SK-N-SH treated with all-trans-retinoic acid at 6 μM for 48 hours (cell line): ENCODE results near the gene RTL9.
"Not testable (repeated sequence)": the region's sequence is repeated elsewhere in the genome, so short reads cannot be mapped to it uniquely, and the experiment has no call there.

Experiments used
- ATAC-seq: fragments of 200-7000 bp; cut with Tn5 transposase; 3 replicates; pipeline ENCODE4 v1.9.1; 2020; ENCODE audit warnings: mild to moderate bottlenecking, moderate library complexity
- ARNTL ChIP-seq: fragments of 450-650 bp; formaldehyde crosslinking; IDR thresholded peaks from 2 replicates; pipeline ENCODE4 v1.5.0; 2020; ENCODE audit warnings: low read depth, mild to moderate bottlenecking, moderate library complexity, borderline replicate concordance
- BACH2 ChIP-seq: fragments of 250-450 bp; sonication (Bioruptor Pico); IDR thresholded peaks from 2 replicates; pipeline ENCODE4 v1.9.0; 2021; ENCODE audit warnings: mild to moderate bottlenecking, borderline replicate concordance
- CREB5 ChIP-seq: fragments of 250-450 bp; sonication (Bioruptor Pico); IDR thresholded peaks from 2 replicates; pipeline ENCODE4 v1.5.1; 2020; ENCODE audit warnings: low read depth, mild to moderate bottlenecking, moderate library complexity
- CSDC2 ChIP-seq: fragments of 250-450 bp; sonication (Bioruptor Pico); IDR thresholded peaks from 2 replicates; pipeline ENCODE4 v1.5.0; 2020; ENCODE audit warnings: mild to moderate bottlenecking, moderate library complexity
- ESRRG ChIP-seq: fragments of 250-450 bp; sonication (Bioruptor Pico); IDR thresholded peaks from 2 replicates; pipeline ENCODE4 v1.6.1; 2021; ENCODE audit warnings: mild to moderate bottlenecking
- GLIS3 ChIP-seq: fragments of 250-450 bp; sonication (Bioruptor Pico); IDR thresholded peaks from 2 replicates; pipeline ENCODE4 v1.5.0; 2020; ENCODE audit warnings: mild to moderate bottlenecking, moderate library complexity
- ISL1 ChIP-seq: fragments of 250-450 bp; sonication (Bioruptor Pico); IDR thresholded peaks from 2 replicates; pipeline ENCODE4 v2.1.2; 2022; ENCODE audit warnings: mild to moderate bottlenecking, moderate library complexity
- OSR1 ChIP-seq: fragments of 250-450 bp; sonication (Bioruptor Pico); IDR thresholded peaks from 2 replicates; pipeline ENCODE4 v1.8.0; 2022; ENCODE audit warnings: moderate library complexity, mild to moderate bottlenecking, inconsistent platforms
- POU6F1 ChIP-seq: fragments of 250-450 bp; sonication (Bioruptor Pico); IDR thresholded peaks from 2 replicates; pipeline ENCODE4 v1.8.0; 2021; ENCODE audit warnings: low read depth, mild to moderate bottlenecking, moderate library complexity, borderline replicate concordance
- PPARA ChIP-seq: fragments of 250-450 bp; sonication (Bioruptor Pico); IDR thresholded peaks from 2 replicates; pipeline ENCODE4 v1.5.0; 2020; ENCODE audit warnings: mild to moderate bottlenecking, borderline replicate concordance
- RARB ChIP-seq: fragments of 250-450 bp; sonication (Bioruptor Pico); IDR thresholded peaks from 2 replicates; pipeline ENCODE4 v1.8.0; 2021; ENCODE audit warnings: mild to moderate bottlenecking, moderate library complexity
- TCF4 ChIP-seq: fragments of 250-450 bp; sonication (Bioruptor Pico); IDR thresholded peaks from 2 replicates; pipeline ENCODE4 v1.8.0; 2021; ENCODE audit warnings: mild to moderate bottlenecking, moderate library complexity, borderline replicate concordance
- TOX ChIP-seq: fragments of 250-450 bp; sonication (Bioruptor Pico); IDR thresholded peaks from 2 replicates; pipeline ENCODE4 v1.8.0; 2021; ENCODE audit warnings: mild to moderate bottlenecking, moderate library complexity, borderline replicate concordance
- ZC3H10 ChIP-seq: fragments of 250-450 bp; sonication (Bioruptor Pico); IDR thresholded peaks from 2 replicates; pipeline ENCODE4 v1.5.1; 2021; ENCODE audit warnings: mild to moderate bottlenecking, moderate library complexity
- ZFP3 ChIP-seq: fragments of 250-450 bp; sonication (Bioruptor Pico); IDR thresholded peaks from 2 replicates; pipeline ENCODE4 v1.5.0; 2020; ENCODE audit warnings: mild to moderate bottlenecking, moderate library complexity
- ZFP30 ChIP-seq: fragments of 450-650 bp; formaldehyde crosslinking; IDR thresholded peaks from 2 replicates; pipeline ENCODE4 v1.5.0; 2022; ENCODE audit warnings: mild to moderate bottlenecking, moderate library complexity
- ZNF70 ChIP-seq: fragments of 450-650 bp; formaldehyde crosslinking; IDR thresholded peaks from 2 replicates; pipeline ENCODE4 v1.5.0; 2020; ENCODE audit warnings: mild to moderate bottlenecking, moderate library complexity
- ZNF8 ChIP-seq: fragments of 450-650 bp; formaldehyde crosslinking; IDR thresholded peaks from 2 replicates; pipeline ENCODE4 v1.5.0; 2020; ENCODE audit warnings: mild to moderate bottlenecking, moderate library complexity
- TF ChIP-seq, protein P1 (sequence below): fragments of 250-450 bp; sonication (Bioruptor Pico); IDR thresholded peaks from 2 replicates; pipeline ENCODE4 v1.5.0; 2020; ENCODE audit warnings: mild to moderate bottlenecking, moderate library complexity
- TF ChIP-seq, protein P2 (sequence below): fragments of 250-450 bp; sonication (Bioruptor Pico); IDR thresholded peaks from 2 replicates; pipeline ENCODE4 v1.8.0; 2020; ENCODE audit warnings: mild to moderate bottlenecking, moderate library complexity, borderline replicate concordance

The RTL9 gene

DNA sequence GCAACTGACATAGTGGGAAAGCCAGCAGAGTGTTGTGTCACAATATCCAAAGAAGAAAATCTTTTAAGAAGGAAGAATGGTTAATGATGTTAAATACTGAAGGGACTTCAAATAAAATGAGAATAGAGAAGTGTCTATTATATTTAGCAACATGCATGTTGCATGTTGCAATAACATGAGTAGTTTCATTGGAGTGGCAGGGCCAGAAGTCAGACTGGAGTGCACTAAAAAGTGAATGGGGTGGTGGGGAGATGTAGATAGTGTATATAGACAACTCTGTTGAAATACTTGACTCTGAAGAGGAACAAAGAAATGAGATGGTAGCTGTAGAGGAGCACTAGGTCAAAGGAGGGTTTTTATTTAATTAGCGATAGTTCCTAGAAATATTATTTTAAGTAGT is 31.3 kb upstream of the RTL9 start:
- ATAC-seq: no peak
- TF ChIP-seq ESRRG (CRISPR knock-in tag) (no peak), TCF4 (CRISPR knock-in tag) (no peak), GLIS3 (CRISPR knock-in tag) (no peak), ZNF70 (no peak), ARNTL (CRISPR knock-in tag) (no peak), ZFP30 (CRISPR knock-in tag) (no peak), ZFP3 (CRISPR knock-in tag) (no peak), ZNF8 (CRISPR knock-in tag) (no peak), CREB5 (no peak), TOX (CRISPR knock-in tag) (no peak)
- TF ChIP-seq, protein P1, sequence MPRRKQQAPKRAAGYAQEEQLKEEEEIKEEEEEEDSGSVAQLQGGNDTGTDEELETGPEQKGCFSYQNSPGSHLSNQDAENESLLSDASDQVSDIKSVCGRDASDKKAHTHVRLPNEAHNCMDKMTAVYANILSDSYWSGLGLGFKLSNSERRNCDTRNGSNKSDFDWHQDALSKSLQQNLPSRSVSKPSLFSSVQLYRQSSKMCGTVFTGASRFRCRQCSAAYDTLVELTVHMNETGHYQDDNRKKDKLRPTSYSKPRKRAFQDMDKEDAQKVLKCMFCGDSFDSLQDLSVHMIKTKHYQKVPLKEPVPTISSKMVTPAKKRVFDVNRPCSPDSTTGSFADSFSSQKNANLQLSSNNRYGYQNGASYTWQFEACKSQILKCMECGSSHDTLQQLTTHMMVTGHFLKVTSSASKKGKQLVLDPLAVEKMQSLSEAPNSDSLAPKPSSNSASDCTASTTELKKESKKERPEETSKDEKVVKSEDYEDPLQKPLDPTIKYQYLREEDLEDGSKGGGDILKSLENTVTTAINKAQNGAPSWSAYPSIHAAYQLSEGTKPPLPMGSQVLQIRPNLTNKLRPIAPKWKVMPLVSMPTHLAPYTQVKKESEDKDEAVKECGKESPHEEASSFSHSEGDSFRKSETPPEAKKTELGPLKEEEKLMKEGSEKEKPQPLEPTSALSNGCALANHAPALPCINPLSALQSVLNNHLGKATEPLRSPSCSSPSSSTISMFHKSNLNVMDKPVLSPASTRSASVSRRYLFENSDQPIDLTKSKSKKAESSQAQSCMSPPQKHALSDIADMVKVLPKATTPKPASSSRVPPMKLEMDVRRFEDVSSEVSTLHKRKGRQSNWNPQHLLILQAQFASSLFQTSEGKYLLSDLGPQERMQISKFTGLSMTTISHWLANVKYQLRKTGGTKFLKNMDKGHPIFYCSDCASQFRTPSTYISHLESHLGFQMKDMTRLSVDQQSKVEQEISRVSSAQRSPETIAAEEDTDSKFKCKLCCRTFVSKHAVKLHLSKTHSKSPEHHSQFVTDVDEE (CRISPR knock-in tag): no peak
- TF ChIP-seq, all 23 proteins: peak for 0

DNA sequence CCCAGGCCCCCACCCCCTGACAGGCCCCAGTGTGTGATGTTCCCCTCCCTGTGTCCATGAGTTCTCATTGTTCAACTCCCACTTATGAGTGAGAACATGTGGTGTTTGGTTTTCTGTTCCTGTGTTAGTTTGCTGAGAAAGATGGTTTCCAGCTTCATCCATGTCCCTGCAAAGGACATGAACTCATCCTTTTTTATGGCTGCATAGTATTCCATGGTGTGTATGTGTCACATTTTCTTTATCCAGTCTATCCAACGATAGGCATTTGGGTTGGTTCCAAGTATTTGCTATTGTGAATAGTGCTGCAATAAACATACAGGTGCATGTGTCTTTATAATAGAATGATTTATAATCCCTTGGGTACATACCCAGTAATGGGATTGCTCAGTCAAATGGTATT is 30.0 kb upstream of the RTL9 start:
- ATAC-seq: not testable (repeated sequence)

DNA sequence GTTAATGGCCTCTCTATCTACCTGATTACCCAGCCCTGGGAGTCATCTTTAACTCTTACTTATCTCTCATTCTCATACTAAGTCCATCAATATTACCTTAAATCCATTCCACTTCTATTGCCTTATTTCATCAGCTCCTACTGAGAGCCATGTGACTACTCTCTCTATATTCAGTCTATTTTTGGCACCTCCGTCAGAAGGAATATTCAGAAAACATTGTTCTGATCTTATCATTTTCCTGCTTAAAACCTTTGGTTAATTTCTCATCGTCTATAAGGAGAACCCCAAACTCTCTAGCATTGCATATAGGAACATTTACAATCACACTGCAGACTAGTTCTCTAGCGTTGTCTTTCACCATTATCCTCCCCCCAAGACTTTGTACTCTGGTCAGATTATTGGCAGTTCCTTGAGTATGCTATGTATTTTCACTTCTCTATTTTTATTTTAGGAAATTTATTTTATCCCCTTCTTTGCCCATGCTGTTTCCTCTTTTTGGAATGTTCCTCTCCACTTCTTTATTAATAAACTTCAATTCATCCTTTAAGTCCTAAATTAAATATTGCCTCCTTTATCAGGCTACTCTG is 27.1 kb upstream of the RTL9 start:
- TF ChIP-seq ZFP30 (CRISPR knock-in tag) (no peak), ZC3H10 (CRISPR knock-in tag) (no peak), OSR1 (CRISPR knock-in tag) (no peak), RARB (CRISPR knock-in tag) (no peak), BACH2 (no peak), PPARA (CRISPR knock-in tag) (no peak), POU6F1 (no peak), CSDC2 (CRISPR knock-in tag) (no peak), ISL1 (no peak)
- TF ChIP-seq, protein P2, sequence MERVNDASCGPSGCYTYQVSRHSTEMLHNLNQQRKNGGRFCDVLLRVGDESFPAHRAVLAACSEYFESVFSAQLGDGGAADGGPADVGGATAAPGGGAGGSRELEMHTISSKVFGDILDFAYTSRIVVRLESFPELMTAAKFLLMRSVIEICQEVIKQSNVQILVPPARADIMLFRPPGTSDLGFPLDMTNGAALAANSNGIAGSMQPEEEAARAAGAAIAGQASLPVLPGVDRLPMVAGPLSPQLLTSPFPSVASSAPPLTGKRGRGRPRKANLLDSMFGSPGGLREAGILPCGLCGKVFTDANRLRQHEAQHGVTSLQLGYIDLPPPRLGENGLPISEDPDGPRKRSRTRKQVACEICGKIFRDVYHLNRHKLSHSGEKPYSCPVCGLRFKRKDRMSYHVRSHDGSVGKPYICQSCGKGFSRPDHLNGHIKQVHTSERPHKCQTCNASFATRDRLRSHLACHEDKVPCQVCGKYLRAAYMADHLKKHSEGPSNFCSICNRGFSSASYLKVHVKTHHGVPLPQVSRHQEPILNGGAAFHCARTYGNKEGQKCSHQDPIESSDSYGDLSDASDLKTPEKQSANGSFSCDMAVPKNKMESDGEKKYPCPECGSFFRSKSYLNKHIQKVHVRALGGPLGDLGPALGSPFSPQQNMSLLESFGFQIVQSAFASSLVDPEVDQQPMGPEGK (CRISPR knock-in tag): no peak
- TF ChIP-seq, protein P1 (CRISPR knock-in tag): no peak
- TF ChIP-seq, all 23 proteins: peak for 0
- no peak for ATAC-seq

DNA sequence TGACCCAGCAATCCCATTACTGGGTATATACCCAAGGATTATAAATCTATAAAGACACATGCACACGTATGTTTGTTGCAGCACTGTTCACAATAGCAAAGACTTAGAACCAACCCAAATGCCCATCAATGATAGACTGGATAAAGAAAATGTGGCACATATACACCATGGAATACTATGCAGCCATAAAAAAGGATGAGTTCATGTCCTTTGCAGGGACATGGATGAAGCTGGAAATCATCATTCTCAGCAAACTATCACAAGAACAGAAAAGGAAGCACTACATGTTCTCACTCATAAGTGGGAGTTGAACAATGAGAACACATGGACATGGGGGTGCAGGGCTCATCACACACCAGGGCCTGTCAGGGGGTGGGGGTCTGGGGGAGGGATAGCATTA is 25.2 kb upstream of the RTL9 start:
- ATAC-seq: not testable (repeated sequence)
